Smooth muscle cell (in vitro differentiated cells): Measurements from ENCODE around the gene LAMA2. TPM values are rescaled to one million over a fixed set of nuclear protein-coding genes. Genes with fewer than 3 reads are reported as not detected.

Source experiments
- DNase-seq: peaks from one replicate; lab custom pipeline; 2025; ENCODE audit not compliant: unreplicated experiment; lab: John Stamatoyannopoulos, UW
- H2AFZ ChIP-seq: fragments of 200-600 bp; sonication (generic); 2 replicates; pipeline ENCODE4 v1.6.0; 2016; ENCODE audit warnings: antibody characterized with exemption, low read depth, mild to moderate bottlenecking
- H3F3A ChIP-seq: fragments of 200-600 bp; sonication (generic); 2 replicates; pipeline ENCODE4 v1.6.0; 2017; ENCODE audit warnings: antibody characterized with exemption, low read depth
- H3K27ac ChIP-seq: fragments of 200-600 bp; sonication (generic); 2 replicates; pipeline ENCODE4 v1.5.1; 2016; ENCODE audit warnings: low read depth, mild to moderate bottlenecking
- H3K27me3 ChIP-seq: fragments of 200-600 bp; sonication (generic); 2 replicates; pipeline ENCODE4 v1.6.1; 2016; ENCODE audit warnings: low read depth, mild to moderate bottlenecking
- H3K36me3 ChIP-seq: fragments of 200-600 bp; sonication (generic); 2 replicates; pipeline ENCODE4 v1.5.1; 2016; ENCODE audit warnings: low read depth
- H3K4me1 ChIP-seq: fragments of 200-600 bp; sonication (generic); 2 replicates; pipeline ENCODE4 v1.5.1; 2016; ENCODE audit warnings: low read depth
- H3K4me2 ChIP-seq: fragments of 200-600 bp; sonication (generic); 2 replicates; pipeline ENCODE4 v1.6.0; 2016; ENCODE audit warnings: mild to moderate bottlenecking
- H3K4me3 ChIP-seq: fragments of 200-600 bp; sonication (generic); 2 replicates; pipeline ENCODE4 v1.5.1; 2016; ENCODE audit warnings: mild to moderate bottlenecking
- H3K79me2 ChIP-seq: fragments of 200-600 bp; sonication (generic); 2 replicates; pipeline ENCODE4 v1.6.0; 2016; ENCODE audit warnings: low read depth, mild to moderate bottlenecking
- H3K9ac ChIP-seq: fragments of 200-600 bp; sonication (generic); 2 replicates; pipeline ENCODE4 v1.6.0; 2016; ENCODE audit warnings: low read depth
- H3K9me3 ChIP-seq: fragments of 200-600 bp; sonication (generic); replicated peaks from 2 replicates; pipeline ENCODE4 v1.5.1; 2016; ENCODE audit warnings: low read depth
- H4K20me1 ChIP-seq: fragments of 200-600 bp; sonication (generic); 2 replicates; pipeline ENCODE4 v1.6.0; 2016; ENCODE audit warnings: low read depth
- WGBS: methylation state at CpG from one replicate; pipeline ENCODE4 v1.1.7; 2016; ENCODE audit warnings: low lambda C conversion rate; 5-methylcytosine and 5-hydroxymethylcytosine counted together
- polyA plus RNA-seq: library from polyadenylated mRNA; unstranded; fragments of >200 nt; fragmentation: Nextera tagmentation; extraction: Ambion mirVana; gene quantifications from 2 replicates; pipeline ENCODE4 v1.2.1, GENCODE V29; 2016
- total RNA-seq: library from RNA; depleted of rRNA; stranded (reverse); fragments of >200 nt; gene quantifications from 2 replicates; pipeline ENCODE4 v1.2.3, GENCODE V29; 2014
- TF ChIP-seq, protein P1 (sequence below): fragments of 200-600 bp; sonication (generic); IDR thresholded peaks from 2 replicates; pipeline ENCODE4 v1.5.1; 2017; ENCODE audit warnings: borderline replicate concordance, mild to moderate bottlenecking, antibody characterized with exemption; ENCODE audit not compliant: insufficient read depth, poor library complexity, severe bottlenecking

LAMA2 gene
- total and polyA plus RNA-seq, 2 experiments from 2014 or later, result 21.7 to 92.9 TPM

DNA sequence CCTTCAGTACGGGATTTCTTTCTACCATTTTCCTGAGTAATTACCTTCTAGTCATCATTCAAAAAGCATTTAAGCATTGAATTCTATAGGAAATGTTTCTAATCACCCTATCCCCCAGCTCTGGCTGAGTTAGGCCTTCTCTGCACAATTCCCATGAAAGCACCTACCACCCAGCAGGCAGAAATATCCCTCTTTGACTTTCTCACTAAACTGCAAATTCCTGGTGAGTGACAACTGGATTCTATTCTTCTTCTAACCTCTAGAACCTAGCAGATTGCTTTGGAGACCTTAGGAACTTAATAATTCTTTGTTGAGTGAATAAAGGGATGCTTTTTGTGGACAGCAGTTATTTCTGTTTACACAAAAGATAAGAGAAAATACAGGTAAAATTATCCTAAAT is 328.7 kb downstream of the LAMA2 start:
- Histone ChIP-seq H3K4me3 (no peak overlapping the region), H3K36me3 (peaks cover 8% of the 10 kb centered on the region), H3K9ac (no peak overlapping the region), H2AFZ (no peak overlapping the region), H3K27ac (peak overlapping the region; percentile 9), H3F3A (peaks cover 9% of the 10 kb centered on the region), H3K79me2 (no peaks in the 10 kb centered on the region), H4K20me1 (no peaks in the 10 kb centered on the region), H3K4me1 (no peaks in the 10 kb centered on the region), H3K27me3 (no peaks in the 10 kb centered on the region), H3K9me3 (no peaks in the 10 kb centered on the region), H3K4me2 (no peak overlapping the region)
- WGBS, result 89% methylated on average over 1 of the region's 1 CpG
- TF ChIP-seq, protein P1, sequence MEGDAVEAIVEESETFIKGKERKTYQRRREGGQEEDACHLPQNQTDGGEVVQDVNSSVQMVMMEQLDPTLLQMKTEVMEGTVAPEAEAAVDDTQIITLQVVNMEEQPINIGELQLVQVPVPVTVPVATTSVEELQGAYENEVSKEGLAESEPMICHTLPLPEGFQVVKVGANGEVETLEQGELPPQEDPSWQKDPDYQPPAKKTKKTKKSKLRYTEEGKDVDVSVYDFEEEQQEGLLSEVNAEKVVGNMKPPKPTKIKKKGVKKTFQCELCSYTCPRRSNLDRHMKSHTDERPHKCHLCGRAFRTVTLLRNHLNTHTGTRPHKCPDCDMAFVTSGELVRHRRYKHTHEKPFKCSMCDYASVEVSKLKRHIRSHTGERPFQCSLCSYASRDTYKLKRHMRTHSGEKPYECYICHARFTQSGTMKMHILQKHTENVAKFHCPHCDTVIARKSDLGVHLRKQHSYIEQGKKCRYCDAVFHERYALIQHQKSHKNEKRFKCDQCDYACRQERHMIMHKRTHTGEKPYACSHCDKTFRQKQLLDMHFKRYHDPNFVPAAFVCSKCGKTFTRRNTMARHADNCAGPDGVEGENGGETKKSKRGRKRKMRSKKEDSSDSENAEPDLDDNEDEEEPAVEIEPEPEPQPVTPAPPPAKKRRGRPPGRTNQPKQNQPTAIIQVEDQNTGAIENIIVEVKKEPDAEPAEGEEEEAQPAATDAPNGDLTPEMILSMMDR, result no peak
- no peak for DNase-seq

DNA sequence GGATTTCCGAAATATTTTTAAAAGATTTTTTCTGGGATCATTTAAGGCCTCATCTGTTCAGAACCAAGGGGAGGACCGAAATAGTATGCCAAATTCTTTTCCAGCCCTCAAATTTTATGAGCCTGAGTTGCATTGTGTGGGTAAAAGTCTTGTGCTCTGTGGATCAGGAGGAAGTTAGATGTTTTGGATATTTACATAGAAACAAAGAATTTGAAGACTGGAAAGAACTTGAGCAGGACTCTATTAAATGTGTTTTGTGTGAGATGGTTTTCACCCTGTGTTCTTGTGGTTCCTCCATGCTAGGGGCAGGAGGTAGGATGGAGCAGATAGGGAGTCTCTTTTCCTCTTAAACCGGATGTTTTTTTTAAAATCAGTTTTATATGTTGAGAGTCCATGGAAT is 329.1 kb downstream of the LAMA2 start:
- H4K20me1 ChIP-seq, result no peaks in the 10 kb centered on the region
- DNase-seq, result no peak
- peaks cover 8% of the 10 kb centered on the region for H3K36me3 ChIP-seq
- H3K4me2 ChIP-seq, result no peak overlapping the region
- no peaks in the 10 kb centered on the region for H3K9me3 ChIP-seq
- 84% methylated on average over 3 of the region's 3 CpGs for WGBS
- no peaks in the 10 kb centered on the region for H3K27me3 ChIP-seq
- H3K4me1 ChIP-seq, result no peaks in the 10 kb centered on the region
- no peaks in the 10 kb centered on the region for H3K79me2 ChIP-seq
- no peak overlapping the region for H2AFZ ChIP-seq
- peaks cover 9% of the 10 kb centered on the region for H3F3A ChIP-seq
- H3K4me3 ChIP-seq, result no peak overlapping the region
- H3K27ac ChIP-seq, result peak overlapping the region; percentile 9
- TF ChIP-seq, protein P1, result no peak
- H3K9ac ChIP-seq, result no peak overlapping the region

DNA sequence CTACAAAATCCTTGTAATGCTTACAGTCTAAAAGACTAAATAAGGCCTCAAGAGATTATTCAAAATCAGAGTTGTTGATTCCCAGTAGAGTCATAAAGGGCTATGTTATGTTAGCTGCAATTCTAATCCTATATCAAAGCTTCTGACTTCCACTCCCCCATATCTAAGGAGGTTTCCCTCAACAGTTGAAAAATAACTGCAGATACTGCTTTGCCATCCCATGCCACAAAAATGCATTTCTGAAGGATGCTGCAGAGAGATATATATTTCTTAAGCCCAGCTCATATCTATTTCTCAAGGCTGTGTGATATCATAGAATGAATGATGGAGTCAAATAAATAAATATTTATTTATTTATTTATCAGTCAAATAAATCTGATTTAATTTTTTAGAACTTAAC is 332.3 kb downstream of the LAMA2 start:
- Histone ChIP-seq H3K4me1 (no peaks in the 10 kb centered on the region), H3K9me3 (no peaks in the 10 kb centered on the region), H3K9ac (no peak overlapping the region), H3K4me2 (no peak overlapping the region), H3K27me3 (no peaks in the 10 kb centered on the region), H3K79me2 (no peaks in the 10 kb centered on the region), H2AFZ (no peak overlapping the region), H3F3A (no peaks in the 10 kb centered on the region), H3K36me3 (peaks cover 11% of the 10 kb centered on the region), H3K4me3 (no peak overlapping the region), H3K27ac (no peak overlapping the region), H4K20me1 (no peaks in the 10 kb centered on the region)
- no peak for DNase-seq
- TF ChIP-seq, protein P1, result no peak

DNA sequence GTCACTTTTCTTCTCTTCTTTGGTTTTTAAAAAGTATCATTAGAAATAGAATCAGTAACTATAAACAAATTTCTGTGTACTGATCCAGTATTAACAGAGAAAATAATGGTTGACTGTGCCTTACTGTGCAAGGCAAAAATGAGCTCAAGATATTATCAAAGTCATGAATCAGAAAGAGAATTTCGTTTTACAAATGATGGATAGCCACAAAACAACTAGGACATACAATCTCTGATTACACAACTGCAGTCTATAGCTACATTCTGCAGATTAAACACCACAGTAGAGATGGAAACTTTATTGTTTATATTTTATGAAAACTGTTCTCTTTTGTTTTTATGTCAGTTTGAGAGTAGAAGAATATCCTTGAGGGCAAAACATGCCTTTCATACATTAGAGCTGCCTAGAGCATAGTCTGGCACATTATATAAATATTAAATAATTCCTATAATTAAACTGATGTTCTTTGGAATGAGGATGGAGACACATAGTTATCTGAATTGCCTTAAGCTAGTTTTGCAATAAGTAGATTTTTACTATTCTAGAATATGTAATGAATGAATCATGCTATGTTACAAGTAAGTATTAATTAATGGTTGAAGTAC is 333.1 kb downstream of the LAMA2 start:
- Histone ChIP-seq H3K4me1 (no peaks in the 10 kb centered on the region), H2AFZ (no peak overlapping the region), H3K4me2 (no peak overlapping the region), H3K9me3 (no peaks in the 10 kb centered on the region), H3K27ac (no peak overlapping the region), H3K9ac (no peak overlapping the region), H3K27me3 (no peaks in the 10 kb centered on the region), H4K20me1 (no peaks in the 10 kb centered on the region), H3F3A (no peaks in the 10 kb centered on the region), H3K36me3 (peaks cover 11% of the 10 kb centered on the region), H3K4me3 (no peak overlapping the region), H3K79me2 (no peaks in the 10 kb centered on the region)
- DNase-seq, result no peak
- 54% methylated on average over 1 of the region's 1 CpG for WGBS
- TF ChIP-seq, protein P1, result no peak
